SH-SY5Y (cell line): ENCODE data around the gene SGTB.

Experiments
- GATA2 ChIP-seq: IDR thresholded peaks from 2 replicates; pipeline ENCODE4 v1.6.1; 2011; ENCODE audit warnings: mild to moderate bottlenecking, low read depth, low read length
- GATA3 ChIP-seq: IDR thresholded peaks from 2 replicates; pipeline ENCODE4 v1.6.1; 2011; ENCODE audit warnings: low read depth, mild to moderate bottlenecking, low read length, moderate library complexity

SGTB gene, protein sequence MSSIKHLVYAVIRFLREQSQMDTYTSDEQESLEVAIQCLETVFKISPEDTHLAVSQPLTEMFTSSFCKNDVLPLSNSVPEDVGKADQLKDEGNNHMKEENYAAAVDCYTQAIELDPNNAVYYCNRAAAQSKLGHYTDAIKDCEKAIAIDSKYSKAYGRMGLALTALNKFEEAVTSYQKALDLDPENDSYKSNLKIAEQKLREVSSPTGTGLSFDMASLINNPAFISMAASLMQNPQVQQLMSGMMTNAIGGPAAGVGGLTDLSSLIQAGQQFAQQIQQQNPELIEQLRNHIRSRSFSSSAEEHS

DNA sequence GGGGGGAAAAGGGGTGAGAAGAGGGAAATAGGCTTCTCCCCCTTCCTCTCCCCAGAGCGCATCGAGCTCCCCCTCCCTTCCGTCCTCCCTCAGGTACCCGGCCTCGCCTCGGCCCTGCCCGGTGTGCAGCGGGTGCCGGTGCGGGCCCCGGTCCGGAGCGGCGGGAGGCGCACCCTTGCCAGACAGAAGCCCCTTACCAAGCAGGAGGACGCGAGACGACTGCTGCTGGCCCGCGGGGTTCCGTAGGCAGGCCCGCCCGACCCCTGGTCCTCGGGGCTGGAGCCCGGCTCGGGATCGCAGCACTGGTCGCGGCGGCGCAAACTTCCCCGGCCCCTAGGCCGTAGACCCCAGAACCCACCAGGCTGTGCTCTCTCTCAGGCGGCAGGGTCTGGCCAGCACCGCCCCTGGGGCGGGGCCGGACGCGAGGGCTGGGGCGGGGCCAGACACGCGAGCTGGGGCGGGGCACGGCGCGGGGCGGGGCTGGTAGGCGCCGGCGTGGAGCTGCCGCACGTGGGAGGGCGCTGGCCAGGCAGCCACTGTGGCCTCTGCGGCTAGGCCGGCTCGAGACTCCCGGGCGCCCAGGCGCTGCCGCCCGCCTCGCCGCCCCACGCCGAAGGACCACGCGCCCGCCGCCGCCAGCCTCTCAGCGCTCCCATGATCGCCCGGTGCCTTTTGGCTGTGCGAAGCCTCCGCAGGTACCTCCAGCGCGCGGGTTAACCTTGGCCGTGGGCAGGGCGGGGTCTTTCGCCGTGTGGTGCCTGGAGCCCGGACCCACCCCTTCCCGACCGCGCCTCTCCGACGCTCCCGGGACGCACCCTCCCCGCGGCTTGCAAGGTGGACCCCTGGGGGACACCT is at the start of gene SGTB, which contains the start of gene NLN:
TSS of gene SGTB (minus strand) at position 390 of the 855 bp plus-strand sequence. CDS start 1,302 bp downstream, outside the sequence.
TSS of gene NLN (plus strand) at position 486 of the 855 bp plus-strand sequence. CDS start at position 655, 169 bp downstream.
- TF ChIP-seq GATA3 (no peak), GATA2 (no peak)

DNA sequence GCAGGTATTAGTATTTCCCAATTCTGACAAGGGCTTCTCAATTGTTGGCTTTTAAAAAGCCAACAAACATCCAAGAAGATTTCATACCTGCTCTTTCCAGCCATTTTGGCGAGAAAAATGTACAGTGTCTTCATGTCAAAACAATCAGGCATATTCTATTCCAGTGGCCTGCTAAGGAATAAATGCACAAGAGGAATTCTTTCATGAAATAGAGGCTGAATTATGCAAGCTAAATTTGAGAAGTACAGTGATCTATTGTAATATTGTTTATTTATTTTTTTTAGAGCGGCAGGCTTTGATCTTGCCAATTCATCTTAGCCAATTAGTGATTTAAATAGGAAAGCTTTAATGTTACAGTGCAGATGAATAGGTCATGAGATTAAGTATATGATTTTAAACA is 49.4 kb upstream of the SGTB start:
- no peak for TF ChIP-seq GATA3
- no peak for TF ChIP-seq GATA2

- TF ChIP-seq GATA2 (no peak), GATA3 (no peak)
Measured at GRCh38 chr5:65769539-65769938, 47.6 kb upstream of the SGTB start.

- TF ChIP-seq GATA3: no peak
- TF ChIP-seq GATA2: no peak
Measured at GRCh38 chr5:65768723-65769346, 46.9 kb upstream of the SGTB start.

GRCh38 chr5:65767565-65767964 is 45.7 kb upstream of the SGTB start:
- TF ChIP-seq GATA2 (no peak), GATA3 (no peak)

GRCh38 chr5:65766781-65767180 is 44.9 kb upstream of the SGTB start:
- TF ChIP-seq GATA2 (no peak), GATA3 (no peak)

DNA sequence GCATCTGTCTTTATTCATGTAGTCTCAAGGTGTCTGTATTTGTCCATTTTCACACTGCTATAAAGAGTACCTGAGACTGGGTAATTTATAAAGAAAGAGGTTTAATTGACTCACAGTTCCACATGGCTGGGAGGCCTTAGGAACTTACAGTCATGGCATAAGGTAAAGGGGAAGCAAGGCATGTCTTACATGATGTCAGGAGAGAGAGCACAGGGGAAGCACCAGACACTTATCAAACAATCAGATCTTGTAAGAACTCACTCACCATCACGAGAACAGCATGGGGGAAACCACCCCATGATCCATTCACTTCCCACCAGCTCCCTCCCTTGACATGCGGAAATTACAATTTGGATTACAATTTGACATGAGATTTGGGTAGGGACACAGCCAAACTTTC is 44.3 kb upstream of the SGTB start:
- TF ChIP-seq GATA3: no peak
- TF ChIP-seq GATA2: no peak

- no peak for TF ChIP-seq GATA2
- TF ChIP-seq GATA3: no peak
Measured at GRCh38 chr5:65765582-65765981, 43.7 kb upstream of the SGTB start.

- no peak for TF ChIP-seq GATA3
- no peak for TF ChIP-seq GATA2
Measured at GRCh38 chr5:65762234-65762633, 40.3 kb upstream of the SGTB start.

GRCh38 chr5:65760504-65761275 is 38.8 kb upstream of the SGTB start:
- TF ChIP-seq GATA3 (no peak), GATA2 (no peak)

GRCh38 chr5:65758546-65759144 is 36.7 kb upstream of the SGTB start:
- TF ChIP-seq GATA3 (no peak), GATA2 (no peak)

DNA sequence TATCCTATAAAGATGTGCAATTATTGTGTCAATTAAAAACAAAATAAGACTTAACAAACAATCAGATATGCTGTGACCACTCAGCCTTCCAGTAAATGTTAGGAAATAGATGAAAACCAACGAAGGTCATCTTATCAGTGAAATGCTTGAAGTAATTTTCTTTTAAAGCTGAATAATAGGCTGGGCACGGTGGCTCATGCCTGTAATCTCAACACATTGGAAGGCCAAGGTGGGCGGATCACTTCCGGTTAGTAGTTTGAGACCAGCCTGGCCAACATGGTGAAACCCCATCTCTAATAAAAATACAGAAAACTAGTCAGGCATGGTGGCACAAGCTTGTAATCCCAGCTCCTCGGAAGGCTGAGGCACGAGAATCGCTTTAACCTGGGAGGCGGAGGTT is 31.3 kb upstream of the SGTB start:
- no peak for TF ChIP-seq GATA2
- no peak for TF ChIP-seq GATA3

DNA sequence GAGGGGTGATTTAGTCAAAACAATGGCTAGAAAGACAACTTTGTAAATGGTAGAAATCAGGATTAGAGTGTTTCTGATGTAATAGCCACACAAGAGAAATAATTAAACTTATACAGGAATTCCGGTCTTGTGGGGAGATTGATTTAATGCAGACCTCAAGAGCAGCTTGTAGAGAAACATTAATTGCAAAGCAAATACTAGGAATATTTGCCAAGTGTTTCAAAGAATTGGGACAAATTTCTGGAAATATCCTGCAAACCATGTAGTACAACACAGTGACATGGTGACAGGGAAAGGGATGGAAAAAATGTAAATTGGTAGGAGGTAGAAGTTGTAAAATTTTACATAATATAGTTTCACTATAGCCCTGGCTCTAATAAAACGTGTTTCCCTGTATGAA is 29.0 kb upstream of the SGTB start:
- TF ChIP-seq GATA3: no peak
- TF ChIP-seq GATA2: no peak
